K562 (cell line): ENCODE data around the gene PLXDC1. TPM values are rescaled to one million over a fixed set of nuclear protein-coding genes. Genes with fewer than 3 reads are reported as not detected.

Source experiments
- ATAC-seq: fragments of 200-7000 bp; cut with Tn5 transposase; 3 replicates; pipeline ENCODE4 v1.9.1; 2020; ENCODE audit warnings: moderate library complexity
- BruUV-seq: library from RNA; stranded (reverse); fragments of 400-500 nt; replicated peaks from 2 replicates; lab custom pipeline; 2021; lab: Mats Ljungman, UMichigan
- CTCF ChIA-PET: fragments of 300-600 bp; formaldehyde crosslinking; extraction: SDS; loops from one replicate; lab custom pipeline; 2021; ENCODE audit warnings: low intra/inter-chr PET ratio; lab: Yijun Ruan, JAX
- POLR2A ChIA-PET: fragments of 300-600, 350-650 bp; sonication (Branson Sonifier 250); formaldehyde crosslinking; extraction: SDS; loops from one replicate; lab custom pipeline; 2021; ENCODE audit warnings: antibody characterized with exemption, inconsistent platforms; lab: Yijun Ruan, JAX
- DNase-seq, 4 experiments: peaks; one replicate each; pipeline versions ENCODE4 v3.0.0 to v3.0.0-alpha.2; 2011 to 2018; ENCODE audit warnings: low spot score in 3 of 4, mixed read lengths in 3 of 4; ENCODE audit errors: extremely low read depth in 1 of 4
- FAIRE-seq: peaks from 2 replicates; lab custom pipeline; 2011; peaks lifted over from hg19 to GRCh38; lab: Jason Lieb, UNC
- H2AFZ ChIP-seq: 2 replicates; pipeline ENCODE4 v1.6.0; 2011; ENCODE audit warnings: low read depth, low read length, control low read depth, inconsistent platforms
- H3K27ac ChIP-seq: fragments of 200-600 bp; 3 replicates; pipeline ENCODE4 v1.8.0; 2011; ENCODE audit warnings: low read depth, mild to moderate bottlenecking, control low read depth, inconsistent platforms, low read length, moderate library complexity, mixed read lengths; ENCODE audit errors: extremely low read depth
- H3K27me3 ChIP-seq, 2 experiments: fragments of 300-600 bp in 1 of 2; 2 replicates in 1 of 2; 3 replicates in 1 of 2; pipeline versions ENCODE4 v1.6.0 to v1.8.0; 2011; ENCODE audit warnings: inconsistent platforms in 2 of 2, low read length in 2 of 2, mild to moderate bottlenecking in 1 of 2, mixed read lengths in 1 of 2, moderate library complexity in 1 of 2; ENCODE audit not compliant: control insufficient read depth in 2 of 2, insufficient read depth in 2 of 2
- H3K36me3 ChIP-seq: fragments of 300-600 bp; 3 replicates; pipeline ENCODE4 v1.8.0; 2011; ENCODE audit warnings: mild to moderate bottlenecking, low read length, inconsistent platforms; ENCODE audit not compliant: control insufficient read depth, insufficient read depth
- H3K4me1 ChIP-seq, 2 experiments: fragments of 200-600 bp in 1 of 2; replicated peaks in 1 of 2; 2 replicates in 1 of 2; 3 replicates in 1 of 2; pipeline versions ENCODE4 v1.5.1 to v1.8.0; 2011; ENCODE audit warnings: inconsistent platforms in 2 of 2, low read length in 2 of 2, mild to moderate bottlenecking in 1 of 2, mixed read lengths in 1 of 2, moderate library complexity in 1 of 2; ENCODE audit not compliant: control insufficient read depth in 2 of 2, insufficient read depth in 2 of 2
- H3K4me2 ChIP-seq: 2 replicates; pipeline ENCODE4 v1.6.1; 2011; ENCODE audit warnings: low read length, control low read depth, inconsistent platforms, mixed read lengths; ENCODE audit not compliant: insufficient read depth
- H3K4me3 ChIP-seq: fragments of 200-600 bp; sonication (generic), shearing (Covaris generic); 2 replicates; pipeline ENCODE4 v1.5.1; 2016; ENCODE audit warnings: control low read depth, inconsistent platforms
- H3K79me2 ChIP-seq: fragments of 200-600 bp; 3 replicates; pipeline ENCODE4 v1.8.0; 2011; ENCODE audit warnings: low read length, inconsistent platforms; ENCODE audit not compliant: control insufficient read depth, insufficient read depth
- H3K9ac ChIP-seq, 2 experiments: 2 replicates each; pipeline versions ENCODE4 v1.6.0 to v1.6.1; 2011; ENCODE audit warnings: low read depth in 2 of 2, low read length in 2 of 2, control low read depth in 1 of 2, inconsistent platforms in 1 of 2, mild to moderate bottlenecking in 1 of 2, mixed read lengths in 1 of 2; ENCODE audit not compliant: insufficient read depth in 1 of 2
- H3K9me1 ChIP-seq: one replicate; pipeline ENCODE4 v1.6.0; 2011; ENCODE audit warnings: inconsistent platforms, mild to moderate bottlenecking, low read length, moderate library complexity; ENCODE audit not compliant: control insufficient read depth, insufficient read depth
- H3K9me3 ChIP-seq: replicated peaks from 2 replicates; pipeline ENCODE4 v1.5.1; 2011; ENCODE audit warnings: low read depth, low read length, inconsistent platforms; ENCODE audit not compliant: control insufficient read depth, insufficient read depth
- H4K20me1 ChIP-seq: replicated peaks from 2 replicates; pipeline ENCODE4 v1.6.1; 2011; ENCODE audit warnings: low read length, inconsistent platforms, mixed read lengths; ENCODE audit not compliant: control insufficient read depth, insufficient read depth
- KLF16 ChIP-seq: IDR thresholded peaks from 2 replicates; pipeline ENCODE4 v1.6.1; 2016; ENCODE audit warnings: antibody characterized with exemption
- MCM7 ChIP-seq, 2 experiments: fragments of 450-650 bp; IDR thresholded peaks; 2 replicates each; pipeline ENCODE4 v1.6.1; 2016 to 2018
- PHF21A ChIP-seq: fragments of 450-650 bp; IDR thresholded peaks from 2 replicates; pipeline ENCODE4 v1.6.1; 2017; ENCODE audit warnings: low read depth, borderline replicate concordance
- XRCC5 ChIP-seq: fragments of 200-400 bp; formaldehyde crosslinking; IDR thresholded peaks from 2 replicates; pipeline ENCODE4 v1.6.1; 2017; ENCODE audit warnings: low read depth, mild to moderate bottlenecking, low read length
- ZNF512 ChIP-seq: IDR thresholded peaks from 2 replicates; pipeline ENCODE4 v1.6.1; 2016; ENCODE audit warnings: missing genetic modification characterization, missing compliant biosample characterization
- WGBS: fragments of 100-300 bp; shearing (Covaris generic); methylation state at CpG from one replicate; pipeline ENCODE4 v1.1.6; 2016; ENCODE audit warnings: low coverage, mixed read lengths; ENCODE audit not compliant: insufficient coverage; ENCODE audit errors: missing lambda C conversion rate; 5-methylcytosine and 5-hydroxymethylcytosine counted together
- in situ Hi-C: fragments of 300-500 bp; cut with MboI; formaldehyde crosslinking; loops from 4 replicates; pipeline ENCODE4 v1.15.0; 2018; ENCODE audit warnings: inconsistent platforms, mixed read lengths
- intact Hi-C: fragments of 100-400 bp; cut with micrococcal nuclease; formaldehyde crosslinking; loops from 2 replicates; pipeline ENCODE4 v1.14.2; 2022
- polyA plus RNA-seq, 8 experiments: library from polyadenylated mRNA; depleted of rRNA in 4 of 8; stranded (reverse) in 5 of 8; unstranded in 3 of 8; fragments of >200 nt; fragmentation: Nextera tagmentation in 2 of 8; fragmentation: Illumina TruSeq in 1 of 8; extraction: Ambion mirVana in 2 of 8; extraction: Trizol in 1 of 8; gene quantifications; 2 replicates each; pipeline versions ENCODE4 v1.2.1 to v1.2.3, GENCODE V29; 2011 to 2014; ENCODE audit warnings: inconsistent platforms in 1 of 8, missing spikeins in 1 of 8
- total RNA-seq, 7 experiments: library from RNA; depleted of rRNA in 6 of 7; stranded (reverse); fragments of >200 nt in 6 of 7; fragmentation: Illumina TruSeq in 2 of 7; extraction: Trizol in 2 of 7; gene quantifications; 2 replicates each; pipeline versions ENCODE4 v1.2.1 to v1.2.3, GENCODE V29; 2011 to 2021; ENCODE audit warnings: low replicate concordance in 1 of 7

The PLXDC1 gene
- total and polyA plus RNA-seq, 9 of the 15 experiments (the other 6 are each of a cell fraction or from before 2014, with no cell fraction given): not detected

GRCh38 chr17:39123627-39124026 is 27.8 kb downstream of the PLXDC1 start:
- peaks cover 27 to 44% of the 10 kb centered on the region in 2 experiments for H3K27me3 ChIP-seq
- intact Hi-C loops: no loop called here
- H3K4me1 ChIP-seq: no peaks in the 10 kb centered on the region
- ATAC-seq: no peak
- no peak overlapping the region for H3K4me2 ChIP-seq
- no peak for DNase-seq
- no peak overlapping the region for H3K4me3 ChIP-seq
- BruUV-seq: no TSS peak
- 10% methylated on average over 9 of the region's 9 CpGs for WGBS
- H2AFZ ChIP-seq: no peak overlapping the region
- H3K36me3 ChIP-seq: no peaks in the 10 kb centered on the region
- no peaks in the 10 kb centered on the region for H3K9me3 ChIP-seq
- H3K9ac ChIP-seq: peak overlapping the region in 1 of 2 experiments; percentile 53; a peak in 2 of 4 replicates
- H3K27ac ChIP-seq: no peak overlapping the region
- no peaks in the 10 kb centered on the region for H3K79me2 ChIP-seq
- CTCF ChIA-PET: no interaction called here
- in situ Hi-C loops: no loop called here
- no peak for FAIRE-seq
- no peaks in the 10 kb centered on the region for H3K9me1 ChIP-seq
- TF ChIP-seq PHF21A (no peak), KLF16 (no peak), MCM7 (IDR thresholded peaks at IDR 0.05) (no peak), ZNF512 (tag) (no peak), XRCC5 (no peak)
- POLR2A ChIA-PET: interaction anchor here (0.6 kb wide), 3 partner anchors 38 to 380 kb away, joined by 3 read pairs; no protein-coding TSS in a partner anchor
- no peaks in the 10 kb centered on the region; the same call in 1 of the 2 replicates for H4K20me1 ChIP-seq
